K562 (cell line): Measurements from ENCODE around the gene SPATS2. TPM values are rescaled to one million over a fixed set of nuclear protein-coding genes. Genes with fewer than 3 reads are reported as not detected.

Source experiments
- ATAC-seq: fragments of 200-7000 bp; cut with Tn5 transposase; 3 replicates; pipeline ENCODE4 v1.9.1; 2020; ENCODE audit warnings: moderate library complexity
- BruUV-seq: library from RNA; stranded (reverse); fragments of 400-500 nt; replicated peaks from 2 replicates; lab custom pipeline; 2021; lab: Mats Ljungman, UMichigan
- CTCF ChIA-PET: fragments of 300-600 bp; formaldehyde crosslinking; extraction: SDS; loops from one replicate; lab custom pipeline; 2021; ENCODE audit warnings: low intra/inter-chr PET ratio; lab: Yijun Ruan, JAX
- POLR2A ChIA-PET: fragments of 300-600, 350-650 bp; sonication (Branson Sonifier 250); formaldehyde crosslinking; extraction: SDS; loops from one replicate; lab custom pipeline; 2021; ENCODE audit warnings: antibody characterized with exemption, inconsistent platforms; lab: Yijun Ruan, JAX
- DNase-seq, 4 experiments: peaks; one replicate each; pipeline versions ENCODE4 v3.0.0 to v3.0.0-alpha.2; 2011 to 2018; ENCODE audit warnings: low spot score in 3 of 4, mixed read lengths in 3 of 4; ENCODE audit errors: extremely low read depth in 1 of 4
- FAIRE-seq: peaks from 2 replicates; lab custom pipeline; 2011; peaks lifted over from hg19 to GRCh38; lab: Jason Lieb, UNC
- H2AFZ ChIP-seq: 2 replicates; pipeline ENCODE4 v1.6.0; 2011; ENCODE audit warnings: low read depth, low read length, control low read depth, inconsistent platforms
- H3K27ac ChIP-seq: fragments of 200-600 bp; 3 replicates; pipeline ENCODE4 v1.8.0; 2011; ENCODE audit warnings: low read depth, mild to moderate bottlenecking, control low read depth, inconsistent platforms, low read length, moderate library complexity, mixed read lengths; ENCODE audit errors: extremely low read depth
- H3K27me3 ChIP-seq, 2 experiments: fragments of 300-600 bp in 1 of 2; 2 replicates in 1 of 2; 3 replicates in 1 of 2; pipeline versions ENCODE4 v1.6.0 to v1.8.0; 2011; ENCODE audit warnings: inconsistent platforms in 2 of 2, low read length in 2 of 2, mild to moderate bottlenecking in 1 of 2, mixed read lengths in 1 of 2, moderate library complexity in 1 of 2; ENCODE audit not compliant: control insufficient read depth in 2 of 2, insufficient read depth in 2 of 2
- H3K36me3 ChIP-seq: fragments of 300-600 bp; 3 replicates; pipeline ENCODE4 v1.8.0; 2011; ENCODE audit warnings: mild to moderate bottlenecking, low read length, inconsistent platforms; ENCODE audit not compliant: control insufficient read depth, insufficient read depth
- H3K4me1 ChIP-seq, 2 experiments: fragments of 200-600 bp in 1 of 2; replicated peaks in 1 of 2; 2 replicates in 1 of 2; 3 replicates in 1 of 2; pipeline versions ENCODE4 v1.5.1 to v1.8.0; 2011; ENCODE audit warnings: inconsistent platforms in 2 of 2, low read length in 2 of 2, mild to moderate bottlenecking in 1 of 2, mixed read lengths in 1 of 2, moderate library complexity in 1 of 2; ENCODE audit not compliant: control insufficient read depth in 2 of 2, insufficient read depth in 2 of 2
- H3K4me2 ChIP-seq: 2 replicates; pipeline ENCODE4 v1.6.1; 2011; ENCODE audit warnings: low read length, control low read depth, inconsistent platforms, mixed read lengths; ENCODE audit not compliant: insufficient read depth
- H3K4me3 ChIP-seq: fragments of 200-600 bp; sonication (generic), shearing (Covaris generic); 2 replicates; pipeline ENCODE4 v1.5.1; 2016; ENCODE audit warnings: control low read depth, inconsistent platforms
- H3K79me2 ChIP-seq: fragments of 200-600 bp; 3 replicates; pipeline ENCODE4 v1.8.0; 2011; ENCODE audit warnings: low read length, inconsistent platforms; ENCODE audit not compliant: control insufficient read depth, insufficient read depth
- H3K9ac ChIP-seq, 2 experiments: 2 replicates each; pipeline versions ENCODE4 v1.6.0 to v1.6.1; 2011; ENCODE audit warnings: low read depth in 2 of 2, low read length in 2 of 2, control low read depth in 1 of 2, inconsistent platforms in 1 of 2, mild to moderate bottlenecking in 1 of 2, mixed read lengths in 1 of 2; ENCODE audit not compliant: insufficient read depth in 1 of 2
- H3K9me1 ChIP-seq: one replicate; pipeline ENCODE4 v1.6.0; 2011; ENCODE audit warnings: inconsistent platforms, mild to moderate bottlenecking, low read length, moderate library complexity; ENCODE audit not compliant: control insufficient read depth, insufficient read depth
- H3K9me3 ChIP-seq: replicated peaks from 2 replicates; pipeline ENCODE4 v1.5.1; 2011; ENCODE audit warnings: low read depth, low read length, inconsistent platforms; ENCODE audit not compliant: control insufficient read depth, insufficient read depth
- H4K20me1 ChIP-seq: replicated peaks from 2 replicates; pipeline ENCODE4 v1.6.1; 2011; ENCODE audit warnings: low read length, inconsistent platforms, mixed read lengths; ENCODE audit not compliant: control insufficient read depth, insufficient read depth
- ESRRA ChIP-seq: fragments of 450-650 bp; IDR thresholded peaks from 2 replicates; pipeline ENCODE4 v1.6.1; 2014; ENCODE audit warnings: low read depth, mild to moderate bottlenecking, moderate library complexity, borderline replicate concordance
- ETV6 ChIP-seq, 3 experiments: fragments of 150-350 bp in 1 of 3; sonication (generic) in 1 of 3; formaldehyde crosslinking in 1 of 3; IDR thresholded peaks; 2 replicates each; pipeline versions ENCODE4 v1.6.1 to v1.8.0; 2014 to 2022; ENCODE audit warnings: borderline replicate concordance in 2 of 3, low read depth in 2 of 3, antibody characterized with exemption in 1 of 3, low read length in 1 of 3, mild to moderate bottlenecking in 1 of 3, missing genetic modification reagents in 1 of 3
- FOS ChIP-seq: IDR thresholded peaks from 3 replicates; pipeline ENCODE4 v1.6.1; 2011; ENCODE audit not compliant: insufficient read length; ENCODE audit errors: extremely low read depth
- NFE2L1 ChIP-seq: fragments of 450-650 bp; IDR thresholded peaks from 2 replicates; pipeline ENCODE4 v1.6.1; 2016; ENCODE audit warnings: missing genetic modification characterization, low read depth, mild to moderate bottlenecking, missing compliant biosample characterization, moderate library complexity, borderline replicate concordance
- SMAD3 ChIP-seq: fragments of 450-650 bp; formaldehyde crosslinking; conservative IDR thresholded peaks from 2 replicates; pipeline ENCODE4 v1.4.0; 2020; ENCODE audit warnings: mild to moderate bottlenecking
- ZNF695 ChIP-seq: fragments of 450-650 bp; formaldehyde crosslinking; IDR thresholded peaks from 2 replicates; pipeline ENCODE4 v1.4.0; 2020; ENCODE audit warnings: mild to moderate bottlenecking, moderate library complexity
- WGBS: fragments of 100-300 bp; shearing (Covaris generic); methylation state at CpG from one replicate; pipeline ENCODE4 v1.1.6; 2016; ENCODE audit warnings: low coverage, mixed read lengths; ENCODE audit not compliant: insufficient coverage; ENCODE audit errors: missing lambda C conversion rate; 5-methylcytosine and 5-hydroxymethylcytosine counted together
- in situ Hi-C: fragments of 300-500 bp; cut with MboI; formaldehyde crosslinking; loops from 4 replicates; pipeline ENCODE4 v1.15.0; 2018; ENCODE audit warnings: inconsistent platforms, mixed read lengths
- intact Hi-C: fragments of 100-400 bp; cut with micrococcal nuclease; formaldehyde crosslinking; loops from 2 replicates; pipeline ENCODE4 v1.14.2; 2022
- polyA plus RNA-seq, 8 experiments: library from polyadenylated mRNA; depleted of rRNA in 4 of 8; stranded (reverse) in 5 of 8; unstranded in 3 of 8; fragments of >200 nt; fragmentation: Nextera tagmentation in 2 of 8; fragmentation: Illumina TruSeq in 1 of 8; extraction: Ambion mirVana in 2 of 8; extraction: Trizol in 1 of 8; gene quantifications; 2 replicates each; pipeline versions ENCODE4 v1.2.1 to v1.2.3, GENCODE V29; 2011 to 2014; ENCODE audit warnings: inconsistent platforms in 1 of 8, missing spikeins in 1 of 8
- total RNA-seq, 7 experiments: library from RNA; depleted of rRNA in 6 of 7; stranded (reverse); fragments of >200 nt in 6 of 7; fragmentation: Illumina TruSeq in 2 of 7; extraction: Trizol in 2 of 7; gene quantifications; 2 replicates each; pipeline versions ENCODE4 v1.2.1 to v1.2.3, GENCODE V29; 2011 to 2021; ENCODE audit warnings: low replicate concordance in 1 of 7
- TF ChIP-seq, protein P1 (sequence below): fragments of 250-450 bp; sonication (Bioruptor Pico); IDR thresholded peaks from 2 replicates; pipeline ENCODE4 v1.5.0; 2021
- TF ChIP-seq, protein P2 (sequence below): fragments of 450-650 bp; formaldehyde crosslinking; IDR thresholded peaks from 2 replicates; pipeline ENCODE4 v1.4.0; 2022; ENCODE audit warnings: missing genetic modification characterization
- TF ChIP-seq, protein P3 (sequence below): sonication (generic); formaldehyde crosslinking; IDR thresholded peaks from 2 replicates; pipeline ENCODE4 v1.8.1; 2023; ENCODE audit warnings: missing genetic modification reagents, mild to moderate bottlenecking, borderline replicate concordance

Gene SPATS2
- total and polyA plus RNA-seq, 9 of the 15 experiments (the other 6 are each of a cell fraction or from before 2014, with no cell fraction given), result 5.4 to 48.2 (median 17.5) TPM

GRCh38 chr12:49348781-49349180 lies 18.5 kb upstream of the SPATS2 start:
- Histone ChIP-seq H2AFZ (no peak overlapping the region), H3K4me2 (no peak overlapping the region), H3K9ac (no peak overlapping the region; a peak in 1 of 4 replicates), H3K36me3 (no peaks in the 10 kb centered on the region), H3K9me3 (no peaks in the 10 kb centered on the region), H3K4me3 (no peak overlapping the region), H3K9me1 (no peaks in the 10 kb centered on the region), H3K79me2 (no peaks in the 10 kb centered on the region), H3K4me1 (peaks cover 14 to 32% of the 10 kb centered on the region in 2 experiments), H4K20me1 (peaks cover 4% of the 10 kb centered on the region; the same call in 1 of the 2 replicates), H3K27me3 (peaks cover 23 to 37% of the 10 kb centered on the region in 2 experiments; a peak in 4 of 5 replicates), H3K27ac (no peak overlapping the region)
- DNase-seq (no peak), ATAC-seq (no peak), FAIRE-seq (no peak)
- 58% methylated on average over 5 of the region's 5 CpGs for WGBS
- BruUV-seq, result no TSS peak
- TF ChIP-seq, protein P1, sequence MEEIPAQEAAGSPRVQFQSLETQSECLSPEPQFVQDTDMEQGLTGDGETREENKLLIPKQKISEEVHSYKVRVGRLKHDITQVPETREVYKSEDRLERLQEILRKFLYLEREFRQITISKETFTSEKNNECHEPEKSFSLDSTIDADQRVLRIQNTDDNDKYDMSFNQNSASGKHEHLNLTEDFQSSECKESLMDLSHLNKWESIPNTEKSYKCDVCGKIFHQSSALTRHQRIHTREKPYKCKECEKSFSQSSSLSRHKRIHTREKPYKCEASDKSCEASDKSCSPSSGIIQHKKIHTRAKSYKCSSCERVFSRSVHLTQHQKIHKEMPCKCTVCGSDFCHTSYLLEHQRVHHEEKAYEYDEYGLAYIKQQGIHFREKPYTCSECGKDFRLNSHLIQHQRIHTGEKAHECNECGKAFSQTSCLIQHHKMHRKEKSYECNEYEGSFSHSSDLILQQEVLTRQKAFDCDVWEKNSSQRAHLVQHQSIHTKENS, result no peak
- TF ChIP-seq SMAD3 (CRISPR knock-in tag), result no peak
- TF ChIP-seq, protein P2, sequence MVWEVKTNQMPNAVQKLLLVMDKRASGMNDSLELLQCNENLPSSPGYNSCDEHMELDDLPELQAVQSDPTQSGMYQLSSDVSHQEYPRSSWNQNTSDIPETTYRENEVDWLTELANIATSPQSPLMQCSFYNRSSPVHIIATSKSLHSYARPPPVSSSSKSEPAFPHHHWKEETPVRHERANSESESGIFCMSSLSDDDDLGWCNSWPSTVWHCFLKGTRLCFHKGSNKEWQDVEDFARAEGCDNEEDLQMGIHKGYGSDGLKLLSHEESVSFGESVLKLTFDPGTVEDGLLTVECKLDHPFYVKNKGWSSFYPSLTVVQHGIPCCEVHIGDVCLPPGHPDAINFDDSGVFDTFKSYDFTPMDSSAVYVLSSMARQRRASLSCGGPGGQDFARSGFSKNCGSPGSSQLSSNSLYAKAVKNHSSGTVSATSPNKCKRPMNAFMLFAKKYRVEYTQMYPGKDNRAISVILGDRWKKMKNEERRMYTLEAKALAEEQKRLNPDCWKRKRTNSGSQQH (CRISPR knock-in tag), result no peak
- no peak for TF ChIP-seq ETV6 (IDR thresholded peaks at IDR 0.05; ENCODE audit: borderline replicate concordance in 1 of 2, low read depth in 2 of 2, low read length in 1 of 2)
- no peak for TF ChIP-seq ETV6 (CRISPR knock-in tag; IDR thresholded peaks at IDR 0.05; ENCODE audit: borderline replicate concordance)
- no peak for TF ChIP-seq ZNF695 (CRISPR knock-in tag)
- TF ChIP-seq FOS, result no peak
- TF ChIP-seq ESRRA, result no peak
- no peak for TF ChIP-seq NFE2L1 (tag)
- TF ChIP-seq, protein P3, sequence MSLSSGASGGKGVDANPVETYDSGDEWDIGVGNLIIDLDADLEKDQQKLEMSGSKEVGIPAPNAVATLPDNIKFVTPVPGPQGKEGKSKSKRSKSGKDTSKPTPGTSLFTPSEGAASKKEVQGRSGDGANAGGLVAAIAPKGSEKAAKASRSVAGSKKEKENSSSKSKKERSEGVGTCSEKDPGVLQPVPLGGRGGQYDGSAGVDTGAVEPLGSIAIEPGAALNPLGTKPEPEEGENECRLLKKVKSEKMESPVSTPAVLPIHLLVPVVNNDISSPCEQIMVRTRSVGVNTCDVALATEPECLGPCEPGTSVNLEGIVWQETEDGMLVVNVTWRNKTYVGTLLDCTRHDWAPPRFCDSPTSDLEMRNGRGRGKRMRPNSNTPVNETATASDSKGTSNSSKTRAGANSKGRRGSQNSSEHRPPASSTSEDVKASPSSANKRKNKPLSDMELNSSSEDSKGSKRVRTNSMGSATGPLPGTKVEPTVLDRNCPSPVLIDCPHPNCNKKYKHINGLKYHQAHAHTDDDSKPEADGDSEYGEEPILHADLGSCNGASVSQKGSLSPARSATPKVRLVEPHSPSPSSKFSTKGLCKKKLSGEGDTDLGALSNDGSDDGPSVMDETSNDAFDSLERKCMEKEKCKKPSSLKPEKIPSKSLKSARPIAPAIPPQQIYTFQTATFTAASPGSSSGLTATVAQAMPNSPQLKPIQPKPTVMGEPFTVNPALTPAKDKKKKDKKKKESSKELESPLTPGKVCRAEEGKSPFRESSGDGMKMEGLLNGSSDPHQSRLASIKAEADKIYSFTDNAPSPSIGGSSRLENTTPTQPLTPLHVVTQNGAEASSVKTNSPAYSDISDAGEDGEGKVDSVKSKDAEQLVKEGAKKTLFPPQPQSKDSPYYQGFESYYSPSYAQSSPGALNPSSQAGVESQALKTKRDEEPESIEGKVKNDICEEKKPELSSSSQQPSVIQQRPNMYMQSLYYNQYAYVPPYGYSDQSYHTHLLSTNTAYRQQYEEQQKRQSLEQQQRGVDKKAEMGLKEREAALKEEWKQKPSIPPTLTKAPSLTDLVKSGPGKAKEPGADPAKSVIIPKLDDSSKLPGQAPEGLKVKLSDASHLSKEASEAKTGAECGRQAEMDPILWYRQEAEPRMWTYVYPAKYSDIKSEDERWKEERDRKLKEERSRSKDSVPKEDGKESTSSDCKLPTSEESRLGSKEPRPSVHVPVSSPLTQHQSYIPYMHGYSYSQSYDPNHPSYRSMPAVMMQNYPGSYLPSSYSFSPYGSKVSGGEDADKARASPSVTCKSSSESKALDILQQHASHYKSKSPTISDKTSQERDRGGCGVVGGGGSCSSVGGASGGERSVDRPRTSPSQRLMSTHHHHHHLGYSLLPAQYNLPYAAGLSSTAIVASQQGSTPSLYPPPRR (CRISPR knock-in tag), result no peak
- intact Hi-C loops, result loop anchor here (10.0 kb wide), 2 partner anchors 284 to 374 kb away; partner anchors contain the start of genes KMT2D, RHEBL1, WNT1 and WNT10B
- in situ Hi-C loops, result no loop called here
- ChIA-PET POLR2A (interaction anchor here (1.1 to 1.7 kb wide), 4 partner anchors 53 to 232 kb away, joined by 3 to 17 read pairs (median 4); partner anchors contain the start of gene PRPH), CTCF (interaction anchor here (1.0 to 1.9 kb wide), 2 partner anchors 8 to 61 kb away, joined by 3 to 8 read pairs; no protein-coding TSS in a partner anchor)
